ENCODE data around the gene KMT2C.

DNA sequence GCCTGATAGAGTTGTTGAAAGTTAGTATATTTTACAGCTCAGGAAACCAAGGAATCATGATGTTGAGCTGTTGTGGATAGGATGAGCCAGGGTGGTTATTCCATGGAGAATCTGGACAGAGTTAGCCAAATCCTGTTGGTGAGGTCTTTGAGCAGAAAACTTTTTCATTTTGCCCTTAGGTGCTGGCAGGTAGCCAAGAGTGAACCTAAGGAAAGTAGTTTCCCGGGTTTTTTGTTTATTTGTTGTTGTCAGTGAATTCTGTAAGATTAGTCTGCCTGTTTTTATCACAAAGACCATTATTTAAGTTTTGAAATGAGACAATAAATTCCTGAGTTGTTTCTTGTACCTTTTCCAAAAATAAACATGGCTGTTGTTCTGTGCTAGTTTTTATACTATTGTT, 349.3 kb downstream of the KMT2C start:
- TF ChIP-seq CTCF (IDR thresholded peaks at IDR 0.05; ENCODE audit: insufficient read depth, low read length, poor library complexity, severe bottlenecking) (no peak), EZH2phosphoT487 (conservative IDR thresholded peaks at IDR 0.05; ENCODE audit: low read length) (no peak)
